Glutamatergic neuron (in vitro differentiated cells): ENCODE measurements around the gene P3H3. TPM values are rescaled to one million over a fixed set of nuclear protein-coding genes. Genes with fewer than 3 reads are reported as not detected.

Source experiments
- DNase-seq: peaks from one replicate; pipeline ENCODE4 v3.0.0; 2022
- H3K27ac Mint-ChIP-seq: one replicate; pipeline ENCODE4 v1.8.0; 2020; ENCODE audit warnings: mild to moderate bottlenecking, mixed read lengths, inconsistent platforms; ENCODE audit not compliant: unreplicated experiment
- H3K27me3 Mint-ChIP-seq: one replicate; pipeline ENCODE4 v1.8.0; 2020; ENCODE audit warnings: mild to moderate bottlenecking, moderate library complexity, mixed read lengths, inconsistent platforms; ENCODE audit not compliant: unreplicated experiment
- H3K36me3 Mint-ChIP-seq: one replicate; pipeline ENCODE4 v1.8.0; 2020; ENCODE audit warnings: mild to moderate bottlenecking, mixed read lengths, inconsistent platforms; ENCODE audit not compliant: unreplicated experiment
- H3K4me1 Mint-ChIP-seq: one replicate; pipeline ENCODE4 v1.8.0; 2020; ENCODE audit warnings: mild to moderate bottlenecking, low read depth, mixed read lengths, inconsistent platforms; ENCODE audit not compliant: unreplicated experiment
- H3K4me3 Mint-ChIP-seq: one replicate; pipeline ENCODE4 v1.8.0; 2020; ENCODE audit warnings: mild to moderate bottlenecking, mixed read lengths, inconsistent platforms; ENCODE audit not compliant: unreplicated experiment
- H3K9me3 Mint-ChIP-seq: one replicate; pipeline ENCODE4 v1.8.0; 2020; ENCODE audit warnings: mild to moderate bottlenecking, moderate library complexity, mixed read lengths, inconsistent platforms; ENCODE audit not compliant: unreplicated experiment
- total RNA-seq: library from RNA; stranded (reverse); fragmentation: NEBNext Ultra II Directional; extraction: Animal tissue kit (Norgen Biotek cat#: 25700); gene quantifications from one replicate; pipeline ENCODE4 v1.2.1, GENCODE V29; 2021; ENCODE audit not compliant: unreplicated experiment
- TF ChIP-seq, protein P1 (sequence below): fragments of 200-600 bp; sonication (generic); IDR thresholded peaks from one replicate; pipeline ENCODE4 v1.5.0; 2021; ENCODE audit not compliant: partially characterized antibody, unreplicated experiment

P3H3 gene
- total RNA-seq, 1 donor from 2014 or later = 58.4 TPM

- peaks cover 13% of the 10 kb centered on the region for H3K9me3 Mint-ChIP-seq
- no peaks in the 10 kb centered on the region for H3K36me3 Mint-ChIP-seq
- peak overlapping the region; percentile 98 for H3K4me3 Mint-ChIP-seq
- peaks cover 7% of the 10 kb centered on the region for H3K27me3 Mint-ChIP-seq
- peak overlapping the region; percentile 98 for H3K27ac Mint-ChIP-seq
- peaks cover 13% of the 10 kb centered on the region for H3K4me1 Mint-ChIP-seq
- TF ChIP-seq, protein P1, sequence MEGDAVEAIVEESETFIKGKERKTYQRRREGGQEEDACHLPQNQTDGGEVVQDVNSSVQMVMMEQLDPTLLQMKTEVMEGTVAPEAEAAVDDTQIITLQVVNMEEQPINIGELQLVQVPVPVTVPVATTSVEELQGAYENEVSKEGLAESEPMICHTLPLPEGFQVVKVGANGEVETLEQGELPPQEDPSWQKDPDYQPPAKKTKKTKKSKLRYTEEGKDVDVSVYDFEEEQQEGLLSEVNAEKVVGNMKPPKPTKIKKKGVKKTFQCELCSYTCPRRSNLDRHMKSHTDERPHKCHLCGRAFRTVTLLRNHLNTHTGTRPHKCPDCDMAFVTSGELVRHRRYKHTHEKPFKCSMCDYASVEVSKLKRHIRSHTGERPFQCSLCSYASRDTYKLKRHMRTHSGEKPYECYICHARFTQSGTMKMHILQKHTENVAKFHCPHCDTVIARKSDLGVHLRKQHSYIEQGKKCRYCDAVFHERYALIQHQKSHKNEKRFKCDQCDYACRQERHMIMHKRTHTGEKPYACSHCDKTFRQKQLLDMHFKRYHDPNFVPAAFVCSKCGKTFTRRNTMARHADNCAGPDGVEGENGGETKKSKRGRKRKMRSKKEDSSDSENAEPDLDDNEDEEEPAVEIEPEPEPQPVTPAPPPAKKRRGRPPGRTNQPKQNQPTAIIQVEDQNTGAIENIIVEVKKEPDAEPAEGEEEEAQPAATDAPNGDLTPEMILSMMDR = no peak
- DNase-seq = peak; percentile 72
Measured at GRCh38 chr12:6852651-6853354, 24.6 kb downstream of the P3H3 start.

DNA sequence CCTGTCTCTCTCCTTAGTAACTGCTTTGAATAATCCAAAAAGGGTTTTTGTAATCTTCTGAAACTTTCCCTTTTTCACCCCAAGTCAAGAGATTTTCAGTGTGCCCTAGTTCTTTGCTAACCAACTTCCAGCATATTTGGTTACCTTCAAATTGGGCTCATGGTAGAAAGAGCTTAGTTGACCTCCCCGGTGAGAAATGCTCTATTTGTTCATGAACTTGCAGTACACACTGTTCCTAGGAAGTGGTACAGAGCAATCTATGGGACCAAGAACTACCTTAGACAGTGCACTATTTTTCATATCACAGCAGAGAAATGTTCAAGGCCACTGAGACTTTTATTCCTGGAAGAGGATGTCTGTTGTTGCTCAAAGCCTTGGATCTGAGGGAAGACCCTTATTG is 25.4 kb downstream of the P3H3 start:
- Mint-ChIP-seq H3K27me3 (peaks cover 7% of the 10 kb centered on the region), H3K36me3 (no peaks in the 10 kb centered on the region), H3K9me3 (peaks cover 13% of the 10 kb centered on the region), H3K27ac (peak overlapping the region; percentile 98), H3K4me3 (peak overlapping the region; percentile 98), H3K4me1 (peaks cover 13% of the 10 kb centered on the region)
- DNase-seq = no peak
- TF ChIP-seq, protein P1 = no peak

DNA sequence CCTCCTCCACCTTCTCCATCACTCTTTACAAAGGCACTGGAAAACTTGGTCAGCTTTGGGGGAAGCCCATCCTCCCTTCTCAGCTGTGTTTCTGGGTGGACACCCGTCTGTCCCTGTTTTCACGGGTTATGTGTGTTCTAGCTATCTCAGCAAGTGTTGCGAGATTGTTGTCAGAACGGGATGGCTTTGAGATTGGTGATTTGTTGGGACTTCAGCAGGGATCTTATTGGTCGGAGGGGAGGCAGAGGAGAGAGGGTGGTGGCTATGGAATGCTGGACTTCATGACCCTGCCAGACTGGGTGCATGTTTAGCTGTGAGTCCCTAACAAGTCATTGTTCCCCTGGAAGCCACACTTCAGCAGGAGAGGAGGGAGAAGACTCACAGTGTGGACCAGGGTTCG is 25.8 kb downstream of the P3H3 start:
- Mint-ChIP-seq H3K4me3 (peak overlapping the region; percentile 98), H3K9me3 (peaks cover 13% of the 10 kb centered on the region), H3K4me1 (peaks cover 13% of the 10 kb centered on the region), H3K27me3 (peaks cover 7% of the 10 kb centered on the region), H3K36me3 (no peaks in the 10 kb centered on the region), H3K27ac (peak overlapping the region; percentile 98)
- TF ChIP-seq, protein P1 = no peak
- DNase-seq = no peak

DNA sequence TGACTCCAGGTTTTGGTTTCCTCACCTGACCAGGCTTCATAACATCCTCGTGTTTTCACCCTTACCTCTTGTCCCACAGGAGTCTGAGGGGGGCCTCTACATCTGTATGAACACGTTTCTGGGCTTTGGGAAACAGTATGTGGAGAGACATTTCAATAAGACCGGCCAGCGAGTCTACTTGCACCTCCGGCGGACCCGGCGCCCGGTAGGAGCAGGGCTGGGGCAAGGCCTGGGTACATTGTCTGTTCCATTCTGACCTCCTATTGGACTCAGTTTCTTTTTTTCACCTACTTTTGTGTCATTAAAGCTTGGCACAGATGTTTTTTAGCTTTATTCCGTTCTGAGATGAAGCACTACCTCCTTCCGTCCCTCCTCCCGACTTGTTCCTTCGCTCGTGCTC is 27.1 kb downstream of the P3H3 start:
- Mint-ChIP-seq H3K4me3 (no peak overlapping the region), H3K27me3 (peaks cover 10% of the 10 kb centered on the region), H3K36me3 (no peaks in the 10 kb centered on the region), H3K27ac (no peak overlapping the region), H3K4me1 (peaks cover 13% of the 10 kb centered on the region), H3K9me3 (peaks cover 13% of the 10 kb centered on the region)
- no peak for DNase-seq
- TF ChIP-seq, protein P1 = no peak

- peaks cover 4% of the 10 kb centered on the region for H3K36me3 Mint-ChIP-seq
- TF ChIP-seq, protein P1 = no peak
Measured at GRCh38 chr12:6858799-6859198, 30.6 kb downstream of the P3H3 start.

More at GRCh38 chr12:6858799-6859198, 30.6 kb downstream of the P3H3 start:
- peaks cover 4% of the 10 kb centered on the region for H3K4me1 Mint-ChIP-seq
- no peak overlapping the region for H3K27ac Mint-ChIP-seq
- peaks cover 6% of the 10 kb centered on the region for H3K9me3 Mint-ChIP-seq
- peaks cover 5% of the 10 kb centered on the region for H3K27me3 Mint-ChIP-seq
- DNase-seq = no peak
- no peak overlapping the region for H3K4me3 Mint-ChIP-seq
